SJSA1 (cell line): ENCODE data around the gene MSANTD2. TPM values are rescaled to one million over a fixed set of nuclear protein-coding genes. Genes with fewer than 3 reads are reported as not detected.

Source experiments
- DNase-seq, 2 experiments: peaks; one replicate each; pipeline ENCODE4 v3.0.0-alpha.2; 2015 to 2020; ENCODE audit warnings: low spot score in 2 of 2, low read depth in 1 of 2
- H3K27ac ChIP-seq: fragments of 250-450 bp; sonication (Bioruptor Pico); 2 replicates; pipeline ENCODE4 v1.5.1; 2020; ENCODE audit warnings: mild to moderate bottlenecking, moderate library complexity
- H3K27me3 ChIP-seq: fragments of 250-450 bp; sonication (Bioruptor Pico); replicated peaks from 2 replicates; pipeline ENCODE4 v1.5.1; 2020; ENCODE audit warnings: mild to moderate bottlenecking, moderate library complexity
- H3K36me3 ChIP-seq: fragments of 250-450 bp; sonication (Bioruptor Pico); 2 replicates; pipeline ENCODE4 v1.5.1; 2020; ENCODE audit warnings: mild to moderate bottlenecking
- H3K4me1 ChIP-seq: fragments of 250-450 bp; sonication (Bioruptor Pico); replicated peaks from 2 replicates; pipeline ENCODE4 v1.6.1; 2021; ENCODE audit warnings: mild to moderate bottlenecking
- H3K4me3 ChIP-seq: fragments of 250-450 bp; sonication (Bioruptor Pico); 2 replicates; pipeline ENCODE4 v1.5.1; 2020; ENCODE audit warnings: mild to moderate bottlenecking
- H3K9me3 ChIP-seq: fragments of 250-450 bp; sonication (Bioruptor Pico); replicated peaks from 2 replicates; pipeline ENCODE4 v1.5.1; 2020; ENCODE audit warnings: mild to moderate bottlenecking
- total RNA-seq: library from RNA; depleted of rRNA; stranded (reverse); fragments of >200 nt; shearing (Covaris generic); gene quantifications from 2 replicates; pipeline ENCODE4 v1.2.3, GENCODE V29; 2014

Gene MSANTD2
- total RNA-seq, 1 experiment from 2014 or later, result 15.3 TPM

GRCh38 chr11:124834526-124835180 lies 34.4 kb upstream of the MSANTD2 start:
- no peak overlapping the region for H3K27ac ChIP-seq
- DNase-seq, result no peak
- no peak overlapping the region for H3K4me3 ChIP-seq
- H3K9me3 ChIP-seq, result no peaks in the 10 kb centered on the region
- H3K36me3 ChIP-seq, result no peaks in the 10 kb centered on the region
- 0 out of 2 replicates have a peak, but pooled peaks cover 5% of the 10 kb centered on the region for H3K4me1 ChIP-seq
- H3K27me3 ChIP-seq, result peaks cover 10% of the 10 kb centered on the region

GRCh38 chr11:124832571-124832970 lies 32.4 kb upstream of the MSANTD2 start:
- no peak overlapping the region for H3K4me3 ChIP-seq
- H3K9me3 ChIP-seq, result no peaks in the 10 kb centered on the region
- H3K4me1 ChIP-seq, result no peaks in the 10 kb centered on the region
- H3K27ac ChIP-seq, result no peak overlapping the region
- no peaks in the 10 kb centered on the region for H3K27me3 ChIP-seq
- no peak for DNase-seq
- no peaks in the 10 kb centered on the region for H3K36me3 ChIP-seq

- no peaks in the 10 kb centered on the region for H3K36me3 ChIP-seq
- no peak overlapping the region for H3K27ac ChIP-seq
- H3K27me3 ChIP-seq, result no peaks in the 10 kb centered on the region
- no peaks in the 10 kb centered on the region for H3K4me1 ChIP-seq
- H3K9me3 ChIP-seq, result no peaks in the 10 kb centered on the region
- no peak for DNase-seq
- H3K4me3 ChIP-seq, result no peak overlapping the region
Measured at GRCh38 chr11:124831897-124832296, 31.7 kb upstream of the MSANTD2 start.

GRCh38 chr11:124830749-124831148 lies 30.5 kb upstream of the MSANTD2 start:
- Histone ChIP-seq H3K4me1 (no peaks in the 10 kb centered on the region), H3K9me3 (no peaks in the 10 kb centered on the region), H3K27ac (no peak overlapping the region), H3K27me3 (no peaks in the 10 kb centered on the region), H3K36me3 (no peaks in the 10 kb centered on the region), H3K4me3 (no peak overlapping the region)
- DNase-seq, result no peak

- DNase-seq, result no peak
- Histone ChIP-seq H3K36me3 (no peaks in the 10 kb centered on the region), H3K9me3 (no peaks in the 10 kb centered on the region), H3K4me3 (no peak overlapping the region), H3K4me1 (no peaks in the 10 kb centered on the region), H3K27ac (no peak overlapping the region), H3K27me3 (no peaks in the 10 kb centered on the region)
Measured at GRCh38 chr11:124829986-124830385, 29.8 kb upstream of the MSANTD2 start.

GRCh38 chr11:124825876-124826275 lies 25.7 kb upstream of the MSANTD2 start:
- Histone ChIP-seq H3K4me1 (no peaks in the 10 kb centered on the region), H3K4me3 (no peak overlapping the region), H3K36me3 (no peaks in the 10 kb centered on the region), H3K27ac (no peak overlapping the region), H3K9me3 (no peaks in the 10 kb centered on the region), H3K27me3 (no peaks in the 10 kb centered on the region)
- no peak for DNase-seq

GRCh38 chr11:124823512-124824376 lies 23.5 kb upstream of the MSANTD2 start:
- no peak for DNase-seq
- Histone ChIP-seq H3K27ac (no peak overlapping the region), H3K9me3 (no peaks in the 10 kb centered on the region), H3K27me3 (no peaks in the 10 kb centered on the region; the same call in 1 of the 2 replicates), H3K36me3 (no peaks in the 10 kb centered on the region), H3K4me3 (no peak overlapping the region), H3K4me1 (no peaks in the 10 kb centered on the region)

GRCh38 chr11:124821995-124822730 lies 22.0 kb upstream of the MSANTD2 start:
- H3K4me3 ChIP-seq, result no peak overlapping the region
- no peak for DNase-seq
- H3K36me3 ChIP-seq, result no peaks in the 10 kb centered on the region
- no peak overlapping the region for H3K27ac ChIP-seq
- H3K9me3 ChIP-seq, result no peaks in the 10 kb centered on the region
- H3K4me1 ChIP-seq, result no peaks in the 10 kb centered on the region
- no peaks in the 10 kb centered on the region; the same call in 1 of the 2 replicates for H3K27me3 ChIP-seq

- no peak for DNase-seq
- no peak overlapping the region for H3K27ac ChIP-seq
- no peak overlapping the region for H3K4me3 ChIP-seq
- no peaks in the 10 kb centered on the region; the same call in 1 of the 2 replicates for H3K27me3 ChIP-seq
- H3K36me3 ChIP-seq, result no peaks in the 10 kb centered on the region
- no peaks in the 10 kb centered on the region for H3K4me1 ChIP-seq
- no peaks in the 10 kb centered on the region for H3K9me3 ChIP-seq
Measured at GRCh38 chr11:124817036-124817435, 16.8 kb upstream of the MSANTD2 start.

GRCh38 chr11:124814739-124815138 lies 14.5 kb upstream of the MSANTD2 start:
- H3K27me3 ChIP-seq, result no peaks in the 10 kb centered on the region; the same call in 1 of the 2 replicates
- H3K4me3 ChIP-seq, result no peak overlapping the region
- no peaks in the 10 kb centered on the region for H3K4me1 ChIP-seq
- no peak overlapping the region for H3K27ac ChIP-seq
- no peaks in the 10 kb centered on the region for H3K36me3 ChIP-seq
- no peak for DNase-seq
- no peaks in the 10 kb centered on the region for H3K9me3 ChIP-seq

GRCh38 chr11:124812876-124813275 lies 12.7 kb upstream of the MSANTD2 start:
- H3K27me3 ChIP-seq, result no peaks in the 10 kb centered on the region
- no peaks in the 10 kb centered on the region for H3K36me3 ChIP-seq
- H3K4me1 ChIP-seq, result no peaks in the 10 kb centered on the region
- no peaks in the 10 kb centered on the region for H3K9me3 ChIP-seq
- H3K27ac ChIP-seq, result no peak overlapping the region
- H3K4me3 ChIP-seq, result no peak overlapping the region
- no peak for DNase-seq

GRCh38 chr11:124811399-124812125 lies 11.4 kb upstream of the MSANTD2 start:
- Histone ChIP-seq H3K36me3 (no peaks in the 10 kb centered on the region), H3K4me1 (no peaks in the 10 kb centered on the region)

GRCh38 chr11:124807660-124808270 lies 7.6 kb upstream of the MSANTD2 start:
- no peak for DNase-seq
- no peaks in the 10 kb centered on the region for H3K9me3 ChIP-seq
- no peaks in the 10 kb centered on the region for H3K4me1 ChIP-seq
- no peaks in the 10 kb centered on the region for H3K36me3 ChIP-seq
- no peak overlapping the region for H3K4me3 ChIP-seq
- H3K27ac ChIP-seq, result no peak overlapping the region
- no peaks in the 10 kb centered on the region for H3K27me3 ChIP-seq

More at GRCh38 chr11:124811399-124812125, 11.4 kb upstream of the MSANTD2 start:
- DNase-seq, result no peak
- Histone ChIP-seq H3K9me3 (no peaks in the 10 kb centered on the region), H3K27ac (no peak overlapping the region), H3K27me3 (no peaks in the 10 kb centered on the region), H3K4me3 (no peak overlapping the region)
